Fibroblast of gingiva (primary cell): ENCODE measurements around the gene DNAJC5G.
A peak's percentile ranks its signal among the peaks of the same experiment; 100 is the strongest.
"Not testable (repeated sequence)": the region's sequence is repeated elsewhere in the genome, so short reads cannot be mapped to it uniquely, and the experiment has no call there.

Source experiments
- DNase-seq: peaks from one replicate; pipeline ENCODE4 v3.0.0-alpha.2; 2011; ENCODE audit warnings: low read depth

The DNAJC5G gene

DNA sequence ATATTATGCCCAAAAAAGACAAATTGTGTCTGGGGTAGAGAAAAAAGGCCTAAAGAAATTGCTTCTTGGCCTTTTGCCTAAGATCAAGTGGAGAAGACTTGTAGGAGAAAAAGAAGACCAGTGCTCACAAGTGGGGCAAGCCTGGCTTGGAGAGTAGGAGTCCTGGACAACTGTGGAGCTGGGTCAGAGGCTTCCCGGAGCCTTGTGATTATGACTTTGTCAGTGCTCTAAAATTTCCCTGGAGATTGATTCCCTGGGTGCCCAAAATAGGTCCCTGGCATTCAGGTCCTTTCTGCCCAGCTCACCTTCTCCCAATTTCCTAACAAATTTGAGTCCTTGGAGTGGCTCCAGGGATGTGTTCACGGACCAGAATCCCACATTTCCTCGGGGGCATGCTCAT, 6.2 kb downstream of the DNAJC5G start:
- no peak for DNase-seq

DNA sequence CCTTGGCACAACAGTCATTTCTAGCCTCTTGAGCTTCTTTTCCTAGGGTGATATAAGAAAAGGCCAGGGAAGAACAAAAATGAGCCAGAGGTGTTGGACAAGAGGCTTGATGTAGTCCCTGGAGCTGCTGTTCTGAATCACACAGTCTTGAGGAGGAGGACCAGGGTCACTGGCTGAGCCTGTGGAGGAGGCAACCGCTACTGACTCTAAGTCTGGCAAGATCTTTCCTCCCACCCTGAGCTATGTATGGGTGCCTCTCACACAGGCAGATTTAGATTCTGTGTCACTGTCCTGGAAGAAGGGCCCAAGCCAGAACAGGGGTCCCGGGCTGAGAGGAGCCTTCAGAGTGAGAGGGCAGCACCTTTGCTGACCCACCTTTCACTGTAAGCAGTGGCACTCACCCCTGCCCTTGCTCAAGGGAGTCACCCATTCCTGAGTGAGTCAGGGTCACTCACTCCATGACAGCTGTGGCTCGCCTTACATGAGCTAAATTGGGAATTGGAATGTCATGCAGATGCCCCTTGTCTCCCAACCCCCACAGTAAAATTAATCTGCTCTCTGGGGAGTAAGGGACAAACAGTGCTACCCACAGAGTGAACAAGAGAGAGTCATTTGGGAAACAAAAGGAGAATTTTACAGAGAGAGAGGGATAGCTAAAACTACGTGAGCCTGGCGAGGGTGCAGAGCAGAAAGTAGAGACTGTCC, 6.8 kb downstream of the DNAJC5G start, which contains the start of gene TRIM54:
TRIM54 (plus strand) TSS at position 575 of the 705 bp plus-strand sequence. CDS start 303 bp downstream, outside the sequence.
- DNase-seq = no peak

DNA sequence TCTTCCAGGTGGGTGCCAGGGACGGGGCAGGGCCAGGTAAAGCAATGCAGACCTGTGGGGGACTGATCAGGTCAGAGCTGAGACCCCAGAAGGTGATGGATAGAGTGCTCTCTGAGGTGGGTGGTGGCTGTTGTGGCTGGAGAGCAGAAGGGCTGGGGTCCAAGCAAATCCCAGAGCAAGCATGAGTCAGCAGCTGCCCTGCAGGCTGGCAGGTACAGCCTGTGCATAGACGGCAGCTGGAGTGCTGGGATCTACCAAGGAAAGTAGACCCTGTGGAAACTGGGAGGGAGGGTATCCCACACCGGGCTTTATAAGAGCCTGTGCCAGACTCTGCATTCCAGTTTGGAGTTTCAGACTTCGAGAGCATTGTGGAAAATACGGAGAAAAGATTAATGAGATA, 7.7 kb downstream of the DNAJC5G start:
- DNase-seq = no peak

DNA sequence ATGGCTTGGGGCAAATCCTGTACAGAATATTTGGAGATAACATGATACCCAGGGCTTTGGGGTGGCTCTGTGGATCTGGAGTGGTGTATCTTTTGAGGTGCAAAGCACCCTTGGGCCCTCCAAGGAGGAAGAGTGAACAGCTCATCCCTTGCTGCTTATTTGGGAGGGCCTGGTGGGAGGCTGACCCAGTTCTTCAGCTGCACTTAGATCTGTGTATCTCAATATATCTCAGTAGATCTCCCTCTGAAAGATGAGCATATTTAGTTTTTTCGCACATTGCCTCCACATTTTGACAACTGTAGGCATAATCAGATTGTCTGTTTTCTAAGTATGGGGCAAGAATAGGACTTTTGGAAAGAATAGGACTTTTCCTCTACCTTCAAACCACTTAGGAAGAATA, 9.8 kb downstream of the DNAJC5G start:
- DNase-seq = no peak

DNA sequence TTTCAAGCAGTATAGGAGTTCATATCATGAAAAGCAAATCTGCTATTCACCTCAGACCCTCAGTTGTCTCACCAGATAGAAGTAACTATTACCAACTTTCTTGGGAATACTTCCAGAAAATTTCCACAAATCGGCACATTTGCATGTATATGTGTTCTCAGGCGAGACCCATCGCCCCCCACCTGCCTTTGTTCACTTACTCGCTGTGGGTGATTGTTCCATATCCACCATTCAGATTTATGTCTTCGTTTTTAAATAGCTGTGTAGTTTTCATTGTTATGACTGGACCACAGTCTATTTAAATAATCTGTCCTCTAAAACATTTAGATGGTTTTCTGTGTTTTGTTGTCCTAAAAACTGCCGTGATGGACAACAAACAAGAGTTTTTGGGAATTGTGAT, 10.2 kb downstream of the DNAJC5G start:
- no peak for DNase-seq

DNA sequence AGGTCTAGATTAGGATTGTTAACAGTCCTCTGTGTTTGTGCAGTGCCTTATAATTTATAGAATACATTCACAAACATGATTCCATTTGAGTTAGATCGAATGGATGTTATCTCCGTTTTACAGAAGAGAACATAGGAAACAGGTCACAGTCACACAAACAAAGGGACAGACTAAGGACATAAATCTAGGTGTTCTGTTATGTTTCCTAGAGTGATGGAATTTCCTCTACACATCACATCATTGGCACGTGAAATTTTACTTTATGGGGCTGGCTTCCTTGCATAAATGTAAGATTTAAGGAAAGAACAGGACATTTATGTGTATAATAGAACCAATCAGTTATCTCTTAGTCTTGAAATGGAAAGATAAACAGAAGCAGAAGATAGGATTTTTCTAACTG, 13.4 kb downstream of the DNAJC5G start:
- no peak for DNase-seq

DNA sequence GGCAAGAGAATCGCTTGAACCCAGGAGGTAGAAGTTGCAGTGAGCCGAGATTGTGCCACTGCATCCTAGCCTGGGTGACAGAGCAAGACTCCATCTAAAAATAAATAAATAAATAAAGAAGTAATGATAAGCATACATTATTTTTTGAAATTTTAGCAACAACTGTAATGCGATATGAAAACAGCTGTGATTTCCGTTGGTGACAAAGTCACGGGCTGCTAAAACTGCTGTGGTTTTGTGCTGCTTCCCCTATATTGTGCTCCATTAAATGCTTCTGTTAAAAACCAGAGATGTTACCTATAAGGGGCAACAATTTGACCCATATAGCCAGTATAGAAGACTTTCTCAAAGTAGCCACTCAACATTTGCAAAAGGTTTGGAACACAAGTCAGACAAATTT, 15.3 kb downstream of the DNAJC5G start:
- no peak for DNase-seq

DNA sequence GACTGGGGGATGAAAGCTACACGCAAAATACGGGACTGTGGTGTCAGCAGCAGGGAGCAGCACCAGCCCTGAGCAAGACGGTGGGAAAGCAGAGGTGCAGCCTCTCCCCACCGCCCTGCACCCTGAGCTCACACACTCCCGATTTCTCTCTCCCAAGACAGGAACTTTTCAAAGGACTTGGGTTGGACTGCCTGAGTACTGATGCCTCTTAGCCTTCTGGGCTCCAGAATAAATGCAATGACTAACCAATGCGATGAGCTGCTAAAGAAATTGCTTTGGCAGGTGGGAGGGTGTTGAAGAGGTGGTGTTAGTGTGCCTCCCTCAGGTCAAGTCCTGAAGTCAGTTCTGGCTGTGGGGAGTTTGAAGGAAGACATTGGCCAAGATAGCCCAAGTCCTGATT, 16.6 kb downstream of the DNAJC5G start:
- no peak for DNase-seq

DNA sequence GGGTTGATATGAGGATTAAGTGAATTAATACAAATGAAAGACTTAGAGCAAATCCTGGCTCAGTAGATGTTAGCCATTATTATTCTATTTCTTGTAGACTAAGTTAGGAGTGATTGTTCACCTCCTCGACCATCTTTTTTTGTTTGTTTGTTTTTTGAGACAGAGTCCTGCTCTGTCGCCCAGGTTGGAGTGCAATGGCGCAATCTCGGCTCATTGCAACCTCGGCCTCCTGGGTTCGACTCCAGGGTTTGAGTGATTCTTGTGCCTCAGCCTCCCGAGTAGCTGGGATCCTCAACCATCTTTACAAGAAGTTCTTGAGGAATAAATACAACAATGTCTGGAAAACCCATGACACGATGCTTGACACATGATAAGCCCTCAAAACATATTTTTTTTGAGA, 19.7 kb downstream of the DNAJC5G start:
- DNase-seq = no peak

DNA sequence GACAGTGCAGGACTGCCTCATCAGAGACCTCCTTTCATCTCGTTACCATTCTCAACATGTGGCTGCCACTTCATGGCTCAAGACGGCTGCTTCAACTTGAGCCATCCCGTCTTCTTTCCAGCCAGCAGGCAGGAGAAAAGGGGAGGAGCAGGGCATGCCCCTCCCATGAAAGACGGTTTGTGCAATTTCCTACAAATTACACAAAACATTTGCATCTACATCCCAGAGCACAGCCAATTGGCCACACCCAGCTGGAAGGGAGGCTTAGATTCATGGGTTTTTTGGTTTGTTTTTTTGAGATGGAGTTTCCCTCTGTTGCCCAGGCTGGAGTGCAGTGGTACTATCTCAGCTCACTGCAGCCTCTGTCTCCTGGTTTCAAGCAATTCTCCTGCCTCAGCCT, 21.2 kb downstream of the DNAJC5G start:
- peak; percentile 54 for DNase-seq

DNA sequence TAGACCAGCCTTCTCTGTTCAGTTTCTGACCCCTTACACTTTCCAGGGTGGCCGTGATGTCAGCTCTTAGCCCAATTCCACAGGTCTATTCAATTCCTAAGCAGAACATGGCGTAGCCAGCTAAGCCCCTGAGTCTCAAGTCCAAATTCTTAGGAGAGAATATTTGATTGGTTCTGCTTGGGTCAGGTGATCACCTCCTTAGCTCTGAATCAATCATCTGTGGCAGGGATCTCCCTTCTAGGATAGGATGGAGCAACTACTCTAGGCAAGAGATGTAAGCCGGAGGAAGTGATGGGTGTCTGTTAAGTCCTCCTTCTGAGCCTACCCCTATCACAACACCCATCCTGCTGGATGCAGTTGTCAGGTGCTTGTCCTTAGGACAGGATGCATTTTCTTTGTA, 22.0 kb downstream of the DNAJC5G start:
- DNase-seq = no peak

DNA sequence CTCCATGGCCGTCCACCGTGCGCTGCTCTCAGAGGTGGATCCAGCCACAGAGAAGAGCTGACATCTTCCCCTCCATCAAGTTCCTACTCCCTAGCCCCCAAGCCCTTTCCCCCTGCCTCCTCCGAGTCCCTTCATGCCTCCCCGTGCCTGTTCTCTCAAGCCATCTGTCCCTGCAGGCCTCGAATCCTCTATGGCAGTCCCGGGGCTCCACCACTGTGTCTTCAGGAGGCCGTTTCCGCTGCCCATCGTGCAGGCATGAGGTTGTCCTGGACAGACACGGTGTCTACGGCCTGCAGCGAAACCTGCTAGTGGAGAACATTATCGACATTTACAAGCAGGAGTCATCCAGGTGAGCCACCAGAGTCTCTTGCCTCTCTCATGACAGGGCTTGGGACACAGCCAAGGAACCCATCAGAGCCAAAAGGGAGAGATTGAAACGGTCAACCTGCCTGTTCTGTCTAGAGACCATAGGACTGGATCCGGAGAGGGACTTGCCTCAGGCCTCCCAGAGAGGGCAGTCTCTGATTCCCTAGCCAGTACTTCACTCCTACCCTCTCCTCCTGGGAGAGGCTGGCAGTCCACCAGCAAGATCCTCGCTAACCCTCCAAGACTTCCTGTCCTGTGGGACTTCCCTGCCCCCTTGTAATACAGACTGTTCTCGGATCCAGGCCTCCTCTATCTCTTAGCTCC, 23.3 kb downstream of the DNAJC5G start:
- DNase-seq = no peak

DNA sequence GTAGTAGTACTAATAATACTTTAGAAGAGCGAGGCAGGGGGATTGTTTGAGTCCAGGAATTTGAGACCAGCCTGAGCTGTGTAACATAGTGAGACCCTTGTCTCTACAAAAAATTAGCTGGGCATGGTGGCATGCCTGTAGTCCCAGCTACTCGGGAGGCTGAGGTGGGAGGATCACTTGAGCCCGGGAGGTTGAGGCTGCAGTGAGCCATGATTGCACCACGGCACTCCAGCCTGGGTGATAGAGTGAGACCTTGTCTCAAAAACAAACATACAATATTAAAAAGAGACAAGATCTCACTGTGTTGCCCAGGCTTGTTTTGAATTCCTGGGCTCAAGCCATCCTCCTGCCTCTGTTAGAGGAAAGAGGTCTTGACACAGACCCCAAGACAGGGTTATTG, 25.4 kb downstream of the DNAJC5G start:
- DNase-seq = not testable (repeated sequence)

DNA sequence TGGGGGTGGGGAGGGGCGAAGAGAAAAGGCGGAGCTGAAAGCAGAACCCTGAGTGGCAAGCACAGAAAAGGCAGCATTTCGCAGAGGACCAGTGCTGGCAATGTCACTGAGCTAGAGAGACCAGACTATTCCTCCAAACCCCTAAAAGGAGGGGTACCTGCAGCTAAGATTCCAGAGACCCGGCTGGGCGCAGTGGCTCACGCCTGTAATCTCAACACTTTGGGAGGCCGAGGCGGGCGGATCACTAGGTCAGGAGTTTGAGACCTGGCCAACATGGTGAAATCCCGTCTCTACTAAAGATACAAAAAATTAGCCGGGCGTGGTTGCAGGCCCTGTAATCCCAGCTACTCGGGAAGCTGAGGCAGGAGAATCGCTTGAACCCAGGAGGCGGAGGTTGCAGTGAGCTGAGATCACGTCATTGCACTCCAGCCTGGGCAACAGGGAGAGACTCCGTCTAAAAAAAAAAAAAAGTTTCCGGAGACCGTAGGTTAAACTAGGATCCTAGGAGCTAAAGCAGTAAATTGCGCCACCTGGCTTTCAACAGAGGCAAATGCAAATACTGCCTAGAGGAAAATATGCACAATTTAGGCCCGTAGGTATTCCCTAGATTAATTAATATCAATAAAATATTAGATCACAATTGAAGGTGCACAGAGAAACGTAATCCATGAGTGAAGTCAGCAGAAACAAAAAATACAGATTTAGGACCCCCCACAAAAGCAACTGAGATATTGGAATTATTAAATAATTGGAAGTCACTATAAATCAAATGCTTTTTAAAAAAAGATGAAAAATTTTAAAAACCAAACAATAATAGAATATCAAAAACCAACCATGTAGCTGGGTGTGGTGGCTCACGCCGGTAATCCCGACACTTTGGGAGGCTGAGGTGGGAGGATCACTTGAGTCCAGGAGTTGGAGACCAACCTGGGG, 28.1 kb downstream of the DNAJC5G start:
- peak; percentile 53 for DNase-seq

DNA sequence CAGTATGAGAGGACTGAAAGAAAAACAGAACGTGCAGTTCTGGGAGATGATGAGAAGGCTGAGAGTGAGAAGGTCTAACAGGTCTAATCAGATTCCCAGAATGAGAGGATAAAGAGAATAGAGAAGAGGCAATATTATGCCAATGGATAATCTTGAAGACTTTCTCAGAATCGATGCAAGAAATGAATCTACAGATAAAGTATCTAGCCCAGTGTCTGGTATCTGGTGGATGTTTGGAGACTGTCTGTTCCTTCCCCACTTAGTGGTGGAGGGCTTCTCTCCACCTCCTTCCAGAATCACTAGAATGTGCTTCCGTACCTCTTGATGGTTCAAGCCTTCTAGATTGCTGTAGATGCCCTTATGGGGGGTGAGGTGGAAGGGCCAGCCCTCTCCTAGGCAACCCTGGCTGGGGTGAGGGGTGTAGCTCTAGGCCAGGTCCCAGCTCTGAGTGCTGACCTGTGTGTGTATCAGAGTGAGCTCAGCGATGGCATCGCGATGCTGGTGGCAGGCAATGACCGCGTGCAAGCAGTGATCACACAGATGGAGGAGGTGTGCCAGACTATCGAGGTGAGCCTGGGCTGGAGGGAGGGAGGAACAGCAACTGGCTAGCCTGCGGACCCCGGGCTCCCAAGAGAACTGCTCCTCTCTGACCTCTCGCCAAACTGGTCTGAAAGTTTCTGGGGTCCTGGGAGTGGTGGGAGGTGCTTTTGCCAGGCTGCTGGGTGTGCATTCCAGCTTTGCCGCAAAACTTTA, 29.4 kb downstream of the DNAJC5G start:
- DNase-seq = no peak

DNA sequence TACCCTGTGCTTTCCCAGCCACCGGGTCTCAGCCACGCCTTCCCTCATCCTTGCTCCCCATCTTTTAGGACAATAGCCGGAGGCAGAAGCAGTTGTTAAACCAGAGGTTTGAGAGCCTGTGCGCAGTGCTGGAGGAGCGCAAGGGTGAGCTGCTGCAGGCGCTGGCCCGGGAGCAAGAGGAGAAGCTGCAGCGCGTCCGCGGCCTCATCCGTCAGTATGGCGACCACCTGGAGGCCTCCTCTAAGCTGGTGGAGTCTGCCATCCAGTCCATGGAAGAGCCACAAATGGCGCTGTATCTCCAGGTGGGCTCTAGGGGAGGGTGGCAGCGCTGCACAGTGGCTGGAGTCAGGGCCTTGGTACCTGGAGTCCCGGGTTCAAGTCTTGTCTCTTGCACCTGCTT, 30.3 kb downstream of the DNAJC5G start:
- no peak for DNase-seq

DNA sequence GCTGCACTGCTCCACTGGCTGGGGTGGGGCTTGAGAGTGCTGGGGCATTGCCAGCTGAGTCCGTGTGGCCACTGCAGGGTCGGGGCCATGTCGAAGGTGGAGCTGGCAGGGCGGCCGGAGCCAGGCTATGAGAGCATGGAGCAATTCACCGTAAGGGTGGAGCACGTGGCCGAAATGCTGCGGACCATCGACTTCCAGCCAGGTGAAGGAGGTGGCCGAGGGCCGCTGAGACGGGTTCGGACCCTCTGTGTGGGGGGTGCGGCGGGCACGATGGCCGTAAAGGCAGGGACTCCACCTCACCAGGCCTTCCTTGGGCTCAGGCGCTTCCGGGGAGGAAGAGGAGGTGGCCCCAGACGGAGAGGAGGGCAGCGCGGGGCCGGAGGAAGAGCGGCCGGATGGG, 30.9 kb downstream of the DNAJC5G start:
- DNase-seq = no peak

DNA sequence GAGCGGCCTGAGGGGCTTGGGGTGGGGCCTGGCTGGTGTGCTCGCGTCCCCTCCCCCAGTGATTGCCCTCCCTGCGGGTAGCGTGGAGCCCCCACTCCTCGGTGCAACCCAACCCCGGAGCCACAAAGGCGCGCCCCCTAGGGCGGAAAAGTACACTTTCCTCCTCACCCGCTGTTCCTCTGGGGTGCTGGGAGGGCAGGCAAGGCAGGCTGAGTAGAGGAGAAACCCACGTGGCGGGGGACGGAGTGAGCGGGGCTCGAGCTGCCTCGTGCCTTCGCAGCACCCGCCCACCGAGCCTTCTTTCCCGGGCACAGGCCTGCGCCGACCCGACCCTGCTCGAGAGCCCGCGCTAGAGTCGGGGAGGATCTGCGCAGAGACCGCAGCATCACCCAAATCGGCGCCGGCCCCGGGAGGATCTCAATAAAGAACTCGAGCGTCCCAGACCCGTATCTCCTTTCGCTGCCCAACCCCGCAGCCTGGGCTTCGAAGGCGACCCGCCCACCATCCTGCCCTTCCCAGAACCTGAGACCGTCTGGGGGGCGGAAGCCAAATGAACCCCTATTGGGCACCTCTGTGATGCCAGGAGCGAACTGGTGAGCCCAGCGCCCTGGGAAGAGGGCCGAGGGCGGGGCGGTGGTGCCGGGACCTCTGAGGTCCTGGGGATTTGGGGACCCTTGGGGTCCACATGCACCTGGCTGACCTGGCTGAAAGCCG, 31.5 kb downstream of the DNAJC5G start:
- no peak for DNase-seq

DNA sequence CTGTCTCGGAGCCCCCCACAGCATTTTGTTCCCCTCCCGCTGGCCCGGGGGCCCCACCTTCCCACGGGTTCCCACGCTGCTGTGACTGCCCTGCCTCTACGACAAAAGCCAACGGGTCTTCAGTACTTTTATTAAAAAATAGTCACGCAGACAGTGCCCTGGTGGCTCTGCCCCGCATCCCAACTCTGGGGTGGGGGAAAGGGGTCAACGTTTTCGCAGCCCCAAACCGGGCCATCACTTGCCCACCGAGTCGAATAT, 32.0 kb downstream of the DNAJC5G start:
- DNase-seq = no peak

DNA sequence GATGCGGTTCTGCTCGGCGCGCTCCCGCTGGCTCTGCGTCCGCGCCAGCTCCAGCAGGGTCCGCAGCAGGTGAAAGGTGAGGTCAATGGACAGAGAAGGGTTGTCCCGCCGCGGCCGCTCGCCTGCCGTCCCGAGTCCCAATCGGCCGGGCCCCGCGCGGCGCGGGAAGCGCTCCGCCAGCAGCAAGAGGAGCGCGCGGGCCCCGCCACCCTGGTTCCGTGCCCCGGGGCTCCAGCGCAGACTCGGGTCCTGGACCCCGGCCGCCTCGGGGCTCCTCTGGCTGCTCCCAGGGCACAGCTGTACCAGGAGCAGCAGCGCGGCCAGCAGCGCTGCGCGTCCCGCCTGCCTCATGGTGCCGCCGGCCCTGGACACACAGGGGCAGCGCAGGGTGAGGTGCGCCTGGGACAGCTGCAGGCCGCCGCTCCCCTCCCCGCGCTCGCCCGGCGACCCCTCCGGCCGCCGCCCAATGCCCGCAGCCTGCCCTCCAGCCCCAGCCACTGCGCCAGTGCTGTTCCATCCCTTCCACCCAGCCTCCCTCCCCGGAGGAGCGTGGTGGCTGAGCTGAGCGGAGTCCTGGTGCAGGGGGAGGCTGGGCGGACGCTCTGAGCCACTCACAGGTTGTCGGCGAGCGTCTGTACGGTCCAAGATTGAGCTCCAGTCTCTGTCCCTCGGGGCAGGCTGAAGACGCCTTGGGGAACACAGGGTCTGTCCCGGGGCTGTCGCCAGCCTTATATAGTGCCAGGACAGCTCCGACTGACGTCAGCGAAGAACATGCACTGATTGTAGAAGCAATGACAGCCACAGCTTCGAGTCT, 32.5 kb downstream of the DNAJC5G start:
- DNase-seq = no peak
